ENCODE data around the gene UAP1L1. TPM values are rescaled to one million over a fixed set of nuclear protein-coding genes. Genes with fewer than 3 reads are reported as not detected.

Gene UAP1L1
- total and polyA plus RNA-seq, 2 of the 4 experiments (the other 2 are of a cell fraction) = 2.3 to 9.8 TPM

- TF ChIP-seq CTCF (conservative IDR thresholded peaks at IDR 0.05; ENCODE audit: low read depth, low read length) = peak; percentile 72
- no peak for TF ChIP-seq USF2 (IDR thresholded peaks at IDR 0.05; ENCODE audit: low read depth, low read length)
Measured at GRCh38 chr9:137067860-137068538, 9.3 kb upstream of the UAP1L1 start (continued).
